ENCODE measurements around the gene CLIC5.

The CLIC5 gene

GRCh38 chr6:46054516-46054915 lies 38.9 kb upstream of the CLIC5 start:
- no peak overlapping the region for H3K27ac ChIP-seq
- TF ChIP-seq CTCF (conservative IDR thresholded peaks at IDR 0.05; ENCODE audit: low read depth, low read length), result no peak
- H2AFZ ChIP-seq (ENCODE audit: low read depth), result no peak overlapping the region
- H3K9ac ChIP-seq, result no peak overlapping the region
- H3K79me2 ChIP-seq (ENCODE audit: insufficient read depth, low read depth), result no peaks in the 10 kb centered on the region
- H3K4me3 ChIP-seq (IDR thresholded peaks at IDR 0.05; ENCODE audit: insufficient read depth, low read depth, low read length), result no peak overlapping the region
- H4K20me1 ChIP-seq (ENCODE audit: insufficient read depth), result no peaks in the 10 kb centered on the region
- no peaks in the 10 kb centered on the region for H3K36me3 ChIP-seq (ENCODE audit: insufficient read depth)
- H3K4me2 ChIP-seq, result no peak overlapping the region
- no peaks in the 10 kb centered on the region for H3K4me1 ChIP-seq (ENCODE audit: low read depth, poor library complexity, severe bottlenecking)
- H3K27me3 ChIP-seq (ENCODE audit: insufficient read depth, low read depth), result no peaks in the 10 kb centered on the region

- Histone ChIP-seq H3K4me1 (ENCODE audit: low read depth, poor library complexity, severe bottlenecking) (no peaks in the 10 kb centered on the region), H3K9ac (no peak overlapping the region), H3K27me3 (ENCODE audit: insufficient read depth, low read depth) (no peaks in the 10 kb centered on the region), H3K27ac (no peak overlapping the region), H2AFZ (ENCODE audit: low read depth) (no peak overlapping the region), H3K4me3 (IDR thresholded peaks at IDR 0.05; ENCODE audit: insufficient read depth, low read depth, low read length) (no peak overlapping the region), H3K4me2 (no peak overlapping the region), H4K20me1 (ENCODE audit: insufficient read depth) (no peaks in the 10 kb centered on the region), H3K36me3 (ENCODE audit: insufficient read depth) (no peaks in the 10 kb centered on the region), H3K79me2 (ENCODE audit: insufficient read depth, low read depth) (no peaks in the 10 kb centered on the region)
- TF ChIP-seq CTCF (conservative IDR thresholded peaks at IDR 0.05; ENCODE audit: low read depth, low read length), result no peak
Observed at GRCh38 chr6:46053039-46053933, 37.6 kb upstream of the CLIC5 start.

DNA sequence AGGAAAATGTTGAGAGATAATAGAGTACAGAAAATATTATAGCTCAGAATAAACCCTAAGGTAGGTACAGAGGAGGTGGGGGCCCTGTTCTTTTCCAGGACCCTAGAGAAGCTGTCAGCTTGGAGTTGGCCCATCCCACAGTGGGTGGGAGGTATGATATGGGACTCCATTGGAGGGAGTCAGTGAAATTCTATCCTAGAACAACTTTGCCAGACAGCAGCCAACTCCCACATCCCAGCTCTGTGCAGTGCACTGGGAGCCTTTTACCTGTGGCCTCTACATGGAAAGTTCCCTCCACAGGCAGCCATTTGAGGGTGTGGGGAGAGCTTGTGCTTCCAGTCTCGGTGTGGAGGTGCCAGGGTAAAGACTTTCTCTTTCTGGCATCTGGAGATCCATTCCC lies 36.8 kb upstream of the CLIC5 start:
- H3K27me3 ChIP-seq (ENCODE audit: insufficient read depth, low read depth), result no peaks in the 10 kb centered on the region
- H3K4me2 ChIP-seq, result no peak overlapping the region
- H3K9ac ChIP-seq, result no peak overlapping the region
- no peaks in the 10 kb centered on the region for H4K20me1 ChIP-seq (ENCODE audit: insufficient read depth)
- H3K4me3 ChIP-seq (IDR thresholded peaks at IDR 0.05; ENCODE audit: insufficient read depth, low read depth, low read length), result no peak overlapping the region
- TF ChIP-seq CTCF (conservative IDR thresholded peaks at IDR 0.05; ENCODE audit: low read depth, low read length), result no peak
- no peaks in the 10 kb centered on the region for H3K79me2 ChIP-seq (ENCODE audit: insufficient read depth, low read depth)
- H3K36me3 ChIP-seq (ENCODE audit: insufficient read depth), result no peaks in the 10 kb centered on the region
- H3K4me1 ChIP-seq (ENCODE audit: low read depth, poor library complexity, severe bottlenecking), result no peaks in the 10 kb centered on the region
- no peak overlapping the region for H3K27ac ChIP-seq
- no peak overlapping the region for H2AFZ ChIP-seq (ENCODE audit: low read depth)

DNA sequence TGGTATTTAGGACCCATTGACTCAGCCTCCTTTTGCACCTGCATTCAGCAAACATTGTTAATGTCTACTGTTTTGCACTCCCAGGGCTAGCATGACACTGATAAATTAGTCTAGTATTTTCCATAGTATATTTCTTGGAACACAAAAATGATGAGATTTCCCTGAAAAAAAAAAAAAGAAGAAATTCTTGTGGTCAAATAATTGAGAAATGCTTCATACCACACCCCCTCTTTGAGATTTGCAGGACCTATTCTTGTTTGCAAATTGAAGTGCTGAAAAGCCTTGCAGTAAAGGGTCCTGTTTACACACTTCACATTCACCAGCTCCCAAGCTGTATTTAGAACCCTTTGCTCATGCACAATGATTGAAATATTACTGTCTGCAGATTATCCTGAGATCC lies 36.3 kb upstream of the CLIC5 start:
- Histone ChIP-seq H3K79me2 (ENCODE audit: insufficient read depth, low read depth) (no peaks in the 10 kb centered on the region), H3K36me3 (ENCODE audit: insufficient read depth) (no peaks in the 10 kb centered on the region), H3K4me1 (ENCODE audit: low read depth, poor library complexity, severe bottlenecking) (no peaks in the 10 kb centered on the region), H4K20me1 (ENCODE audit: insufficient read depth) (no peaks in the 10 kb centered on the region), H2AFZ (ENCODE audit: low read depth) (no peak overlapping the region), H3K9ac (no peak overlapping the region), H3K4me2 (no peak overlapping the region), H3K27ac (no peak overlapping the region), H3K27me3 (ENCODE audit: insufficient read depth, low read depth) (no peaks in the 10 kb centered on the region), H3K4me3 (IDR thresholded peaks at IDR 0.05; ENCODE audit: insufficient read depth, low read depth, low read length) (no peak overlapping the region)
- TF ChIP-seq CTCF (conservative IDR thresholded peaks at IDR 0.05; ENCODE audit: low read depth, low read length), result no peak
